Adipose tissue (tissue), 3 donors: ENCODE measurements around the gene ERMAP. TPM values are rescaled to one million over a fixed set of nuclear protein-coding genes. Genes with fewer than 3 reads are reported as not detected.
"Not testable (repeated sequence)": the region's sequence is repeated elsewhere in the genome, so short reads cannot be mapped to it uniquely, and the experiment has no call there.

Source experiments
- H3K27ac ChIP-seq: one replicate; pipeline ENCODE4 v1.5.1; 2013; ENCODE audit warnings: low read depth, low read length
- WGBS, 3 donors: extraction: QIAGEN DNeasy Blood & Tissue Kit; methylation state at CpG; one replicate each; pipeline ENCODE4 v1.1.7; 2013; 5-methylcytosine and 5-hydroxymethylcytosine counted together
- polyA plus RNA-seq, 3 donors: library from polyadenylated mRNA; stranded (reverse); fragments of 200-250 nt; gene quantifications; one replicate each; pipeline ENCODE4 v1.2.3, GENCODE V29; 2013
- donor health status: healthy with polysubstance abuse.
- donor health status: Bipolar disorder and iron deficiency.
- donor health status: healthy.

The ERMAP gene
- polyA plus RNA-seq, 3 donors = 3.5 to 7.8 (median 7.0) TPM

GRCh38 chr1:42853116-42853884 lies 36.4 kb downstream of the ERMAP start:
- H3K27ac ChIP-seq = no peak overlapping the region
- WGBS, 3 donors = 61 to 80% (median 74%) methylated on average over 6 of the region's 6 CpGs

DNA sequence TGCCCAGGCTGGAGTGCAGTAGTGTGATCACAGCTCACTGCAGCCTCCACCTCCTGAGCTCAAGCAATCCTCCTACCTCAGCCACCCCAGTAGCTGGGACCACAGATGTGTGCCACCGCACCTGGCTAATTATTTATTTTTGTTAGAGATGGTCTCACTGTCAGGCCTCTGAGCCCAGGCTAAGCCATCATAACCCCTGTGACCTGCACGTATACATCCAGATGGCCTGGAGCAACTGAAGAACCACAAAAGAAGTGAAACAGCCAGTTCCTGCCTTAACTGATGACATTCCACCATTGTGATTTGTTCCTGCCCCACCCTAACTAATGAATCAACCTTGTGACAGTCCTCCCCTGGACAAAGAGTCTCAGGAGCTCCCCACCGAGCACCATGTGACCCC lies 39.6 kb downstream of the ERMAP start:
- 87 to 94% (median 94%) methylated on average over 3 of the region's 3 CpGs for WGBS, 3 donors
- H3K27ac ChIP-seq = not testable (repeated sequence)

DNA sequence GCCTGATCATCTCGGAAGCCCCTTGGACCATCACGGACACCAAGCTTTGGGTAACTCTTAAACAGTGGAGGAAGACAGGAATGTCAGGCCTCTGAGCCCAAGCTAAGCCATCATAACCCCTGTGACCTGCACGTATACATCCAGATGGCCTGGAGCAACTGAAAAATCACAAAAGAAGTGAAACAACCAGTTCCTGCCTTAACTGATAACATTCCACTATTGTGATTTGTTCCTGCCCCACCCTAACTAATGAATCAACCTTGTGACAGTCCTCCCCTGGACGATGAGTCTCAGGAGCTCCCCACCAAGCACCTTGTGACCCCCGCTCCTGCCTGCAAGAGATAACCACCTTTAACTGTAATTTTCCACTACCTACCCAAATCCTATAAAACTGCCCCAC lies 42.4 kb downstream of the ERMAP start:
- not testable (repeated sequence) for H3K27ac ChIP-seq
- WGBS, 3 donors = 80 to 86% (median 81%) methylated on average over 5 of the region's 5 CpGs

DNA sequence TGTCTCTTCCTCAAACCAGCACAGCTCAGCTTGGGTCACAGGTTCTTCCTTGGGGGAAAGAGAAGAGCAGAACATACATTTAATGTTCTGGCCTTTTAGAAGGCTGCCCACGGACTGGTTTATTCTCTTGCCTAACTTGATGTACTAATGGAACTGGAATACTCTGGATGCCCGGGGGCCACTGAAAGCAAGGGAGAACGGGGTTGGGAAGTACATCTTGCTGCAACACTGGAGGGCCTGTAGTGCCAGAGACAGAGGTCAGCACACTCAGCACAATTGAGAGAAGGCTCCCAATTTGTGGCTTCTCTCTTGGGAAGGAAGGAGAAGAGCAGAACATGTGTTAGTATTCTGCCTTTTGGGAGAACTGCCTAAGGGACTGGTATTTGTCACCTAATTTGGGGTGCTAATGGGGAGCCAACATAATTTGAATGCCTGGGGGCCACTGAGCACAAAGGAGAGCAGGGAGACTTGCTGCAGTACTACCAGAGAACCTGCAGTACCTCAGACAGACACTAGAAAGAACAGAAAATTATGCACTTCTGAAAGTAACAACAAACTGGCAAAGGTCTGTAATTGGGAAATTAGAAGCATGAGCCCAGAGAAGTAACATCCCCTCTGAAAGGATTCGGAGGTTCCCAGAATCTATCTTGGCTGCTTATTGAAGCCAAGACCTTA lies 43.6 kb downstream of the ERMAP start:
- 63 to 87% (median 68%) methylated on average over 4 of the region's 4 CpGs for WGBS, 3 donors
- H3K27ac ChIP-seq = no peak overlapping the region

DNA sequence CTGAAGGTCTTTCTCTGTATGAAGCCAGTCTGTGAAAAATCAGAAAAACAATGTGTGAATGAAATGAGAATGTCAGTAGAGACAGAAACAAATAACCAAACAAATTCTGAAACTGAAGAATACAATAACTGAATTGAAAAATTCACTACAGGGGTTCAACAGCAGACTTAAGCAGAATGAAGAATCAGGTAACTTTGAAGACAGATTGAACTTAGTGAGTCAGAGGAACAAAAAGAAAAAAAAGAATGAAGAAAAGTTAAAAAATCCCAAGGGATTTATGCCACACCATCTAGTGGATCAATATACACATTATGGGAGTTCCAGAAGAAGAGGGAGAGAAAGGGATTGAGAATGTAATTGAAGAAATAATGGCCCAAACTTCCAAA lies 44.1 kb downstream of the ERMAP start:
- no peak overlapping the region for H3K27ac ChIP-seq

DNA sequence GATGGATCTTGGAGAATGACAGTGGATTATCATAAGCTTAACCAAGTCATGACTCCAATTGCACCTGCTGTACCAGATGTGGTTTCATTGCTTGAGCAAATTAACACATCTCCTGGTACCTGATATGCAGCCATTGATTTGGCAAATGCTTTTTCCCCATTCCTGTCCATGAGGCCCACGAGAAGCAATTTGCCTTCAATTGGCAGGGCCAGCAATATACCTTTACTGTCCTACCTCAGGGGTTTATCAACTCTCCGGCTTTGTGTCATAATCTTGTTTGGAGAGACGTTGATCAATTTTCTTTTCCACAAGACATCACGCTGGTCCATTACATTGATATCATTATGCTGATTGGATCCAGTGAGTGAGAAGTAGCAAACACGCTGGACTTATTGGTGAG lies 49.6 kb downstream of the ERMAP start:
- H3K27ac ChIP-seq = no peak overlapping the region
- WGBS, 3 donors = 77 to 86% (median 86%) methylated on average over 5 of the region's 5 CpGs

GRCh38 chr1:42868466-42868865 lies 51.5 kb downstream of the ERMAP start:
- 77 to 91% (median 82%) methylated on average over 4 of the region's 4 CpGs for WGBS, 3 donors
- H3K27ac ChIP-seq = not testable (repeated sequence)

DNA sequence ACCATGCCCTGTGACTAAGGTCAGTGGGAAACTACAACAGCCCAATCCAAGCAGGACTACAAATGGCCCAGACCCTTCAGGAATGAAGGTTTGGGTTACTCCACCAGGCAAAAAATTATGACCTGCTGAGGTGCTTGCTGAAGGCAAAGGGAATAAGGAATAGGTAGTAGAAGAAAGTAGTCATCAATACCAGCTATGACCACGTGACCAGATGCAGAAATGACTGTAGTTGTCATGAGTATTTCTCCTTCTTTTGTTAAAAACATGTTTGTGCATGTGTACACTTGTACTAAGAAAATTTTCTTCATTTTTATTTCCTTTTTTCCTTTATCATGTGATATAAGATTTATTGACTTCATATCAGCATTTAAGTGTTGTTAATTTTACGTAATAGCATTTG lies 52.3 kb downstream of the ERMAP start:
- 58 to 79% (median 69%) methylated on average over 2 of the region's 2 CpGs for WGBS, 3 donors
- H3K27ac ChIP-seq = not testable (repeated sequence)

GRCh38 chr1:42869751-42870150 lies 52.8 kb downstream of the ERMAP start:
- not testable (repeated sequence) for H3K27ac ChIP-seq
- WGBS, 3 donors = 75 to 83% (median 78%) methylated on average over 2 of the region's 2 CpGs

DNA sequence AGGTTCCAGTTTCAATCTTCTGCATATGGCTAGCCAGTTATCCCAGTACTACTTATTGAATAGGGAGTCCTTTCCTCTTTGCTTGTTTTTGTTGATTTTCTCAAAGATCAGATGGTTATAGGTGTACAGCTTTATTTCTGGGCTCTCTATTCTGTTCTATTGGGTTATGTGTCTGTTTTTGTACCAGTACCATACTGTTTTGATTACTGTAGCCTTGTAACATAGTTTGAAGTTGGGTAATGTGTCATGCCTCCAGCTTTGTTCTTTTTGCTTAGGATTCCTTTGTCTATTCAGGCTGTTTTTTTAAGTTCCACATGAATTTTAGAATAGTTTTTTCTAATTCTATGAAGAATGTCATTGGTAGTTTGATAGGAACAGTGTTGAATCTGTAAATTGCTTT lies 56.2 kb downstream of the ERMAP start:
- not testable (repeated sequence) for H3K27ac ChIP-seq

DNA sequence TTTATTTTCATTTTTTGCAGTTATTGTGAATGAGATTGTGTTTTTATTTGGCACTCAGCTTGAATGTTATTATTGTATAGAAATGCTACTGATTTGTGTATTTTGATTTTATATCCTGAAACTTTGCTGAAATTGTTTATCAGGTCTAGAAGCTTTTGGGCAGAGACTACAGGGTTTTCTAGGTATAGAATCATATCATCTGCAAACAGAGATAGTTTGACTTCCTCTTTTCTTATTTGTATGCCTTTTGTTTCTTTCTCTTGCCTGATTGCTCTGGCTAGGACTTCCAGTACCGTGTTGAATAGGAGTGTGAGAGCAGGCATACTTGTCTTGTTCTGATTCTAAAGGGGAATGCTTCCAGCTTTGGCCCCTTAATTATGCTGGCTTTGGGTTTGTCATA lies 56.7 kb downstream of the ERMAP start:
- WGBS, 3 donors = 52 to 82% (median 76%) methylated on average over 1 of the region's 1 CpG

GRCh38 chr1:42876009-42876408 lies 59.1 kb downstream of the ERMAP start:
- H3K27ac ChIP-seq = no peak overlapping the region

More for the DNA sequence above, 56.7 kb downstream of the ERMAP start:
- no peak overlapping the region for H3K27ac ChIP-seq

GRCh38 chr1:42877380-42877779 lies 60.5 kb downstream of the ERMAP start:
- H3K27ac ChIP-seq = no peak overlapping the region
- 43 to 73% (median 60%) methylated on average over 2 of the region's 2 CpGs for WGBS, 3 donors

GRCh38 chr1:42880384-42880783 lies 63.5 kb downstream of the ERMAP start:
- 65 to 79% (median 70%) methylated on average over 4 of the region's 4 CpGs for WGBS, 3 donors
- H3K27ac ChIP-seq = no peak overlapping the region

GRCh38 chr1:42886046-42886739 lies 69.3 kb downstream of the ERMAP start:
- WGBS, 3 donors = 80 to 87% (median 83%) methylated on average over 16 of the region's 16 CpGs
- no peak overlapping the region for H3K27ac ChIP-seq

DNA sequence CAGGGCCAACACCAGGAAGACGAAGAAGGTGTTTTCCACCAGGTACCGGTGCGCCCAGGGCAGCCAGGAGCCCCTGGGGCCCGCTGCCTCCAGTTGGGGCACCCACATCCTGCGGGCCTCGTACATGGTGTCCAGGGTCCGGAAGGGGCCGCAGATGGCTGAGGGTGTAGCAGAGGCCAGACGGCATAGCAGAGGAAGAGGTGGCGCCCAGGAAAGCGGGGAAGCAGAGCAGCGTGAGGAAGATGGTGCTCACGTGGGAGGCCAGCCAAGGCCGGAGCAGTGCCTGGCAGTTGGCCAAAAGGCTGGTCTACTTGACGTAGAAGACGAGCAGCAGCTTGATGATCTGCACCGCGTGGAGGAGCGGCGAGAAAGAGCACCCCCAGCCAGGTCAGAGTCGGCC lies 69.9 kb downstream of the ERMAP start:
- no peak overlapping the region for H3K27ac ChIP-seq
- WGBS, 3 donors = 63 to 79% (median 72%) methylated on average over 21 of the region's 21 CpGs

GRCh38 chr1:42887366-42887765 lies 70.4 kb downstream of the ERMAP start:
- WGBS, 3 donors = 94 to 95% (median 94%) methylated on average over 20 of the region's 20 CpGs

DNA sequence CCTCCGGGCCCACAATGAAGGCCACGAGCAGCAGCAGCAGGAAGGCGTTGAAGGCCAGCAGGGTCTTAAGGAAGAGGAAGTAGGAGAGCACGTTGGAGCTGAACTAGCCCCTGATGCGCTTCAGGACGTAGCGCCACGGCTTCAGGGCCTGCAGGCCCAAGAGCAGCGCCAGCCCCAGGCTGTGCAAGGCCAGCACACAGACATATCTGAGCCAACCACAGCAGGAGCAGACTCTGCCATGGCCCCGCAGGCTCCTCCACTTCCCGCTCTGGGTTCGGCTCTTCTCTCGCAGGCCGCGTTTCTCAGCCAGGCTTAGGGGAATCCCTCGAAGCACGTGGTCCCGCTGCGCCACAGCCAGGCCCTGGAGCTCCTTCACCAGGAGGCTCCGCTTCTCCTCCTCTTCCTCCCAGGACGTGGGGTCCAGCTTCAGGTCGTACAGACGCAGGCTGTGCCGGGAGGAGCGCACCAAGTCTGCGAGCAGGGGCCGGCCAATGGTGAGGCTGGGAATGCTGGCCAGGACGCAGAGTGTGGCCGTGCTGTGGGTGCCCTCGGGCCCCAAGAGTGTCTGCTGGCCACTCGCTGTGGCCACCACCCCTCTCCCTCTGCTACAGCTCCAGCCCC lies 71.2 kb downstream of the ERMAP start:
- WGBS, 3 donors = 85 to 91% (median 89%) methylated on average over 31 of the region's 31 CpGs
- H3K27ac ChIP-seq = no peak overlapping the region

More at GRCh38 chr1:42887366-42887765, 70.4 kb downstream of the ERMAP start:
- H3K27ac ChIP-seq = no peak overlapping the region

DNA sequence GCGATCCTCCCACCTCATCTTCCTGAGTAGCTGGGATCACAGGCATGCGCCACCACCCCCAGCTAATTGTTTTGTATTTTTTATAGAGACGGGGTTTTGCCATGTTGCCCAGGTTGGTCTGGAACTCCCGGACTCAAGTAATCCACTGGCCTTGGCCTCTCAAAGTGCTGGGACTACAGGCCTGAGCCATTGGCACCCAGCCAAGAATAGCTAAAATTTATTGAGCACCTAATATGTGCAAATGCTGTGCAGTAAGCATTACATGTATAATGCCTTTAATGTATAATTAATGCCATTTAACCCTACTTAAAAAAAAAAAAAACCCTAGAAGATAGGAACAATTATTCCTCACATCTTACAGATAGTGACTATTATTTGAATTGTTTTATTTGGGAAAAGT lies 72.3 kb downstream of the ERMAP start:
- no peak overlapping the region for H3K27ac ChIP-seq
- WGBS, 3 donors = 79 to 96% (median 89%) methylated on average over 4 of the region's 4 CpGs
